HG03066 (cell line): Measurements from ENCODE around the gene AOC3.
"Not testable (repeated sequence)": the region's sequence is repeated elsewhere in the genome, so short reads cannot be mapped to it uniquely, and the experiment has no call there.

Experiments used
- ATAC-seq: cut with Tn5 transposase; IDR thresholded peaks from one replicate; pipeline ENCODE4 v1.9.1; 2021; ENCODE audit warnings: low read depth; ENCODE audit not compliant: unreplicated experiment

AOC3 gene

GRCh38 chr17:42843358-42843934 lies 7.6 kb upstream of the AOC3 start:
- ATAC-seq, result no peak

- no peak for ATAC-seq
Measured at GRCh38 chr17:42844271-42844670, 6.7 kb upstream of the AOC3 start, which contains the start of gene AOC2. Gene AOC2, plus strand, starts transcription at chr17:42844580. Its CDS starts 47 bp downstream, at chr17:42844627.

GRCh38 chr17:42844761-42845555 lies 6.0 kb upstream of the AOC3 start:
- ATAC-seq, result no peak

GRCh38 chr17:42845556-42845917 lies 5.5 kb upstream of the AOC3 start:
- ATAC-seq, result no peak

GRCh38 chr17:42845918-42846593 lies 4.9 kb upstream of the AOC3 start:
- no peak for ATAC-seq

GRCh38 chr17:42846594-42847280 lies 4.3 kb upstream of the AOC3 start:
- no peak for ATAC-seq

- no peak for ATAC-seq
Measured at GRCh38 chr17:42848093-42848492, 2.9 kb upstream of the AOC3 start.

- ATAC-seq, result no peak
Measured at GRCh38 chr17:42849031-42849430, 2.0 kb upstream of the AOC3 start.

GRCh38 chr17:42849451-42850181 lies 1.4 kb upstream of the AOC3 start:
- ATAC-seq, result no peak

- ATAC-seq, result not testable (repeated sequence)
Measured at GRCh38 chr17:42851371-42852240, 607 bp downstream of the AOC3 start.

GRCh38 chr17:42852351-42852750 lies 1.4 kb downstream of the AOC3 start:
- ATAC-seq, result no peak

- ATAC-seq, result no peak
Measured at GRCh38 chr17:42853004-42853403, 2.0 kb downstream of the AOC3 start.

- ATAC-seq, result no peak
Measured at GRCh38 chr17:42853597-42853967, 2.6 kb downstream of the AOC3 start.

GRCh38 chr17:42853968-42854790 lies 3.2 kb downstream of the AOC3 start:
- ATAC-seq, result no peak

- ATAC-seq, result no peak
Measured at GRCh38 chr17:42855048-42855596, 4.1 kb downstream of the AOC3 start.

- ATAC-seq, result not testable (repeated sequence)
Measured at GRCh38 chr17:42856093-42856492, 5.1 kb downstream of the AOC3 start.

- not testable (repeated sequence) for ATAC-seq
Measured at GRCh38 chr17:42856516-42856915, 5.5 kb downstream of the AOC3 start.

- no peak for ATAC-seq
Measured at GRCh38 chr17:42857389-42857788, 6.4 kb downstream of the AOC3 start.
